GM23248 (cell line): ENCODE measurements around the gene EVI5L. TPM values are rescaled to one million over a fixed set of nuclear protein-coding genes. Genes with fewer than 3 reads are reported as not detected.

ENCODE experiments used
- DNase-seq: peaks from one replicate; pipeline ENCODE4 v3.0.0-alpha.2; 2015
- H2AFZ ChIP-seq: fragments of 200-600 bp; sonication (generic); 2 replicates; pipeline ENCODE4 v1.6.1; 2016; ENCODE audit warnings: antibody characterized with exemption
- H3F3A ChIP-seq: fragments of 200-600 bp; sonication (generic); 2 replicates; pipeline ENCODE4 v1.6.1; 2016; ENCODE audit warnings: mild to moderate bottlenecking, antibody characterized with exemption, mixed run types; ENCODE audit not compliant: insufficient read depth
- H3K27ac ChIP-seq: fragments of 200-600 bp; sonication (generic); 2 replicates; pipeline ENCODE4 v1.5.1; 2016; ENCODE audit warnings: mild to moderate bottlenecking
- H3K27me3 ChIP-seq: fragments of 200-600 bp; sonication (generic); replicated peaks from 2 replicates; pipeline ENCODE4 v1.6.1; 2016; ENCODE audit warnings: mild to moderate bottlenecking; ENCODE audit not compliant: insufficient read depth
- H3K36me3 ChIP-seq: fragments of 200-600 bp; sonication (generic); 2 replicates; pipeline ENCODE4 v1.6.1; 2016; ENCODE audit warnings: low read depth, mild to moderate bottlenecking
- H3K4me1 ChIP-seq: fragments of 200-600 bp; sonication (generic); 2 replicates; pipeline ENCODE4 v1.6.1; 2016; ENCODE audit warnings: mild to moderate bottlenecking; ENCODE audit not compliant: insufficient read depth
- H3K4me2 ChIP-seq: fragments of 200-600 bp; sonication (generic); one replicate; pipeline ENCODE4 v1.6.1; 2016; ENCODE audit warnings: mild to moderate bottlenecking; ENCODE audit not compliant: unreplicated experiment
- H3K4me3 ChIP-seq: fragments of 200-600 bp; sonication (generic); 2 replicates; pipeline ENCODE4 v1.5.1; 2016; ENCODE audit warnings: mild to moderate bottlenecking
- H3K79me2 ChIP-seq: fragments of 200-600 bp; sonication (generic); 2 replicates; pipeline ENCODE4 v1.6.1; 2016; ENCODE audit warnings: mild to moderate bottlenecking; ENCODE audit not compliant: insufficient read depth
- H3K9ac ChIP-seq: fragments of 200-600 bp; sonication (generic); 2 replicates; pipeline ENCODE4 v1.6.1; 2016; ENCODE audit warnings: mild to moderate bottlenecking
- H3K9me2 ChIP-seq: fragments of 200-600 bp; sonication (generic); 2 replicates; pipeline ENCODE4 v1.6.1; 2016; ENCODE audit warnings: mixed run types, mild to moderate bottlenecking, moderate library complexity; ENCODE audit not compliant: insufficient read depth
- H3K9me3 ChIP-seq: fragments of 200-600 bp; sonication (generic); one replicate; pipeline ENCODE4 v1.6.1; 2017; ENCODE audit warnings: low read depth
- H4K20me1 ChIP-seq: fragments of 200-600 bp; sonication (generic); 2 replicates; pipeline ENCODE4 v1.6.0; 2016; ENCODE audit not compliant: insufficient read depth
- EZH2 ChIP-seq: fragments of 200-600 bp; sonication (generic); IDR thresholded peaks from 2 replicates; pipeline ENCODE4 v1.6.1; 2018; ENCODE audit warnings: antibody characterized with exemption, mild to moderate bottlenecking; ENCODE audit not compliant: insufficient read depth, poor library complexity, severe bottlenecking
- EZH2phosphoT487 ChIP-seq: fragments of 200-600 bp; sonication (generic); IDR thresholded peaks from 2 replicates; pipeline ENCODE4 v1.6.1; 2018; ENCODE audit warnings: antibody characterized with exemption, moderate library complexity, mild to moderate bottlenecking, low read depth; ENCODE audit not compliant: insufficient read depth
- WGBS, 2 experiments: methylation state at CpG; one replicate each; pipeline ENCODE4 v1.1.6; 2015 to 2017; ENCODE audit warnings: low lambda C conversion rate in 2 of 2, low coverage in 1 of 2; ENCODE audit errors: missing lambda C conversion rate in 2 of 2; 5-methylcytosine and 5-hydroxymethylcytosine counted together
- in situ Hi-C: fragments of 300-500 bp; cut with MboI; formaldehyde crosslinking; loops from 2 replicates; pipeline ENCODE4 v1.15.0; 2020
- polyA plus RNA-seq: library from polyadenylated mRNA; unstranded; fragments of >200 nt; fragmentation: Nextera tagmentation; extraction: Ambion mirVana; gene quantifications from 2 replicates; pipeline ENCODE4 v1.2.1, GENCODE V29; 2016
- total RNA-seq: library from RNA; depleted of rRNA; stranded (reverse); fragments of >200 nt; shearing (Covaris generic); gene quantifications from 2 replicates; pipeline ENCODE4 v1.2.3, GENCODE V29; 2014

EVI5L gene
- total and polyA plus RNA-seq, 2 experiments from 2014 or later, result 6.9 to 24.3 TPM

DNA sequence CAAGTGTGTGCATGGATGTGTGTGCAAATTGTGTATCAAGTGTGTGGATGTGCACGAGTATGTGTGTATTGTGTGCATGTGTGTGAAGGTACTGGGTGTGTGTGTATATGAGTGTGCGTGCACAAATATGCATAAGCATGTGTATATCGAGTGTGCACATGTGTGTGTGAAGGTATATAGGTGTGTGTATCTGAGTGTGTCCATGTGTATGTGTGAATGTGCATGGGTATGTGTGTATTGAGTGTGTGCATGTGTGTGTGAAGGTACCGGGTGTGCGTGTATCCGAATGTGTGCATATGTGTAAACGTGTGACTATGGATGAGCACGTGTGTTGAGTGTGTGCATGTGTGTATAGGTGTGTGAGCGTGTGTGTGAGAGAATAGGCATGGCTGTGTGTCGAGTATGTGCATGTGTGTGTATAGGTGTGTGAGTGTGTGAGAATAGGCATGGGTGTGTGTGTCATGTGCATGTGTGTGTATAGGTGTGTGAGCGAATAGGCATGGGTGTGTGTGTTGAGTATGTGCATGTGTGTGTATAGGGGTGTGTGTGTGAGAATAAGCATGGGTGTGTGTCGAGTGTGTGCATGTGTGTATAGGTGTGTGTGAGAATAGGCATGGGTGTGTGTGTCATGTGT lies 12.8 kb downstream of the EVI5L start:
- Histone ChIP-seq H3K9ac (no peak overlapping the region), H3F3A (no peaks in the 10 kb centered on the region), H4K20me1 (no peaks in the 10 kb centered on the region), H3K9me2 (no peaks in the 10 kb centered on the region), H3K79me2 (0 out of 2 replicates have a peak, but pooled peaks cover 6% of the 10 kb centered on the region), H3K9me3 (no peaks in the 10 kb centered on the region), H3K27me3 (no peaks in the 10 kb centered on the region), H3K4me2 (no peak overlapping the region), H2AFZ (no peak overlapping the region), H3K4me3 (no peak overlapping the region), H3K27ac (no peak overlapping the region), H3K36me3 (no peaks in the 10 kb centered on the region), H3K4me1 (no peaks in the 10 kb centered on the region)
- in situ Hi-C loops, result no loop called here
- TF ChIP-seq EZH2phosphoT487 (no peak), EZH2 (no peak)
- DNase-seq, result no peak
- WGBS, 2 experiments, result 90 to 92% methylated on average over 12 of the region's 12 CpGs

DNA sequence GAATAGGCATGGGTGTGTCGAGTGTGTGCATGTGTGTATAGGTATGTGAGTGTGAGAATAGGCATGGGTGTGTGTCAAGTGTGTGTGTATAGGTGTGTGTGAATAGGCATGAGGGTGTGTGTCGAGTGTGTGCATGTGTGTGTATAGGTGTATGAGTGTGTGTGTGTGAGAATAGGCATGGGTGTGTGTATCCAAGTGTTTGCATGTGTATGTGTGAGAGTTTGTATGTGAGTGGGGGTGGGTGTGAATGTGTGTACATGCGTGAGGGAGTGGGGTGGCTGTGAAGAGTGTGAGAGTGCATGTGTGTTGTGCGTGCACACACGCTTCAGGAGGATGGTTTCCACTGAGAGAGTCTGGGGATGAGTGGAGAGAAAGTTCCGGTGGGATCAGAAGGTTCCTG lies 13.5 kb downstream of the EVI5L start:
- in situ Hi-C loops, result no loop called here
- Histone ChIP-seq H3K4me2 (no peak overlapping the region), H3K4me1 (no peaks in the 10 kb centered on the region), H3K4me3 (no peak overlapping the region), H3K36me3 (no peaks in the 10 kb centered on the region), H3K79me2 (0 out of 2 replicates have a peak, but pooled peaks cover 6% of the 10 kb centered on the region), H3F3A (no peaks in the 10 kb centered on the region), H3K9me3 (no peaks in the 10 kb centered on the region), H3K9ac (no peak overlapping the region), H3K9me2 (no peaks in the 10 kb centered on the region), H3K27me3 (no peaks in the 10 kb centered on the region), H3K27ac (no peak overlapping the region), H2AFZ (no peak overlapping the region), H4K20me1 (no peaks in the 10 kb centered on the region)
- DNase-seq, result no peak
- no peak for TF ChIP-seq EZH2
- TF ChIP-seq EZH2phosphoT487, result no peak
- 93 to 94% methylated on average over 6 of the region's 6 CpGs for WGBS, 2 experiments

DNA sequence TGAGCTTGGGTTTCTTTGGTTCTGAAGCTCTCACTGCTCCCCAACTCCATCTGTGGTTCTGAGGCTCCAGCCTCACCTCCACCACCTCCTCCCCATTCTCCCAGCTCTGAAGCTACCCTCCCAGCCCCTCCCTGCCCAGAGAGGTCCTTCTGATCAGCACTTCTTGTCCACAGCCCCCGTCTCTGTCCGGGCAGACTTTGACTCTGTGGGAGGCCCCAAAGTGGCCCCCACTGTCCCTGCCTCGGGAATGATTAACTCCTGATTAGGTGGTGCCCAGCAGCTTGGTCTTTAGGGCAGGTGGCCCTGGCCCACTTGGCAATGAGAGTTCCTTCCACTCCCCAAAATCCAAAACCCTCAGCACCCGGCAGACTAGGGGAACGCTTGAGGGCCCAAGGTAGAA lies 14.4 kb downstream of the EVI5L start:
- Histone ChIP-seq H3K9me3 (no peaks in the 10 kb centered on the region), H2AFZ (no peak overlapping the region), H3K9me2 (no peaks in the 10 kb centered on the region), H3K4me1 (no peaks in the 10 kb centered on the region), H3K9ac (no peak overlapping the region), H3K27me3 (no peaks in the 10 kb centered on the region), H3K27ac (no peak overlapping the region), H3K4me2 (no peak overlapping the region), H3K4me3 (no peak overlapping the region), H3F3A (no peaks in the 10 kb centered on the region), H4K20me1 (no peaks in the 10 kb centered on the region), H3K79me2 (0 out of 2 replicates have a peak, but pooled peaks cover 6% of the 10 kb centered on the region), H3K36me3 (no peaks in the 10 kb centered on the region)
- TF ChIP-seq EZH2 (no peak), EZH2phosphoT487 (no peak)
- no peak for DNase-seq
- 98 to 100% methylated on average over 5 of the region's 5 CpGs for WGBS, 2 experiments
- in situ Hi-C loops, result no loop called here

DNA sequence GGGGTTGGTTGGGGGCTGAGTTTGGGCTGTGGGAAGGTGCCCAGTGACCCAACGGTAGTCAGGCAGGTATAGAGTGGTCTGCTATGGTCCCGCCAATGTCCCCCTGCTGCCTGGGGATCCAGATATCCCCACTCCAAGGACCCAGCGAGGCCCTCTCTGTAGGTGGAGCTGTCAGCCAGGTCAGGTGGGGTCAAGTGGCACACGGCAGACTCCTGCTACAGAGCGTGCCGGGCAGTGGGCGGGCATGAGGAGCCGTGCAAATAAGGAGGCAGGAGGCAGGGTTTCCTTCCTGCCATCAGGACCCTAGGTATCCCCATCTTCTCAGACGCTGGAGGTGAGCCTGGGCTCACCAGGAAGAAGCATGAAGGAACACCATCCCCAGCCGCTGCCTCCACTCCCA lies 14.9 kb downstream of the EVI5L start:
- TF ChIP-seq EZH2phosphoT487 (no peak), EZH2 (no peak)
- 80 to 87% methylated on average over 9 to 10 of the region's 10 CpGs for WGBS, 2 experiments
- Histone ChIP-seq H3F3A (no peaks in the 10 kb centered on the region), H3K9ac (no peak overlapping the region), H3K9me2 (no peaks in the 10 kb centered on the region), H3K4me2 (no peak overlapping the region), H3K4me3 (no peak overlapping the region), H3K4me1 (no peaks in the 10 kb centered on the region), H3K27me3 (no peaks in the 10 kb centered on the region), H3K9me3 (no peaks in the 10 kb centered on the region), H3K36me3 (no peaks in the 10 kb centered on the region), H3K27ac (no peak overlapping the region), H3K79me2 (0 out of 2 replicates have a peak, but pooled peaks cover 6% of the 10 kb centered on the region), H4K20me1 (no peaks in the 10 kb centered on the region), H2AFZ (no peak overlapping the region)
- no peak for DNase-seq
- in situ Hi-C loops, result no loop called here
